Astrocyte (in vitro differentiated cells and primary cell): Measurements from ENCODE around the gene ZNF99. TPM values are rescaled to one million over a fixed set of nuclear protein-coding genes. Genes with fewer than 3 reads are reported as not detected.
"Not testable (repeated sequence)": the region's sequence is repeated elsewhere in the genome, so short reads cannot be mapped to it uniquely, and the experiment has no call there.

Source experiments
- DNase-seq: peaks from one replicate; pipeline ENCODE4 v3.0.0-alpha.2; 2010; ENCODE audit warnings: low read depth
- FAIRE-seq: peaks from 2 replicates; lab custom pipeline; 2011; peaks lifted over from hg19 to GRCh38; lab: Jason Lieb, UNC
- H2AFZ ChIP-seq: 2 replicates; pipeline ENCODE4 v1.6.0; 2012; ENCODE audit warnings: low read depth, low read length, inconsistent platforms
- H3K27ac ChIP-seq: 2 replicates; pipeline ENCODE4 v1.5.1; 2011; ENCODE audit warnings: low read depth, low read length, inconsistent platforms
- H3K27me3 ChIP-seq: 2 replicates; pipeline ENCODE4 v1.6.0; 2011; ENCODE audit warnings: low read length, inconsistent platforms; ENCODE audit not compliant: insufficient read depth
- H3K36me3 ChIP-seq: 2 replicates; pipeline ENCODE4 v1.5.1; 2011; ENCODE audit warnings: low read length, inconsistent platforms; ENCODE audit not compliant: insufficient read depth
- H3K4me1 ChIP-seq: 2 replicates; pipeline ENCODE4 v1.5.1; 2011; ENCODE audit warnings: low read length, inconsistent platforms; ENCODE audit not compliant: insufficient read depth
- H3K4me2 ChIP-seq: 2 replicates; pipeline ENCODE4 v1.6.0; 2012; ENCODE audit warnings: low read length, inconsistent platforms
- H3K4me3 ChIP-seq: 2 replicates; pipeline ENCODE4 v1.5.1; 2011; ENCODE audit warnings: low read depth, mild to moderate bottlenecking, low read length, inconsistent platforms; ENCODE audit not compliant: insufficient read depth
- H3K79me2 ChIP-seq: 2 replicates; pipeline ENCODE4 v1.6.0; 2012; ENCODE audit warnings: mild to moderate bottlenecking, low read length, inconsistent platforms; ENCODE audit not compliant: insufficient read depth
- H3K9ac ChIP-seq: 2 replicates; pipeline ENCODE4 v1.6.0; 2012; ENCODE audit warnings: mild to moderate bottlenecking, low read length, inconsistent platforms
- H3K9me3 ChIP-seq: 2 replicates; pipeline ENCODE4 v1.5.1; 2012; ENCODE audit warnings: low read depth, mild to moderate bottlenecking, low read length, inconsistent platforms; ENCODE audit not compliant: insufficient read depth
- H4K20me1 ChIP-seq: 2 replicates; pipeline ENCODE4 v1.6.0; 2012; ENCODE audit warnings: low read length, inconsistent platforms; ENCODE audit not compliant: insufficient read depth
- H3K27ac Mint-ChIP-seq: one replicate; pipeline ENCODE4 v1.8.0; 2021; ENCODE audit warnings: mild to moderate bottlenecking, mixed read lengths; ENCODE audit not compliant: unreplicated experiment
- H3K27me3 Mint-ChIP-seq: one replicate; pipeline ENCODE4 v1.8.0; 2021; ENCODE audit warnings: low read depth, mixed read lengths; ENCODE audit not compliant: unreplicated experiment
- H3K36me3 Mint-ChIP-seq: one replicate; pipeline ENCODE4 v1.8.0; 2021; ENCODE audit warnings: low read depth, mixed read lengths; ENCODE audit not compliant: unreplicated experiment
- H3K4me1 Mint-ChIP-seq: one replicate; pipeline ENCODE4 v1.8.0; 2021; ENCODE audit warnings: low read depth, mixed read lengths; ENCODE audit not compliant: unreplicated experiment
- H3K4me3 Mint-ChIP-seq: one replicate; pipeline ENCODE4 v1.8.0; 2021; ENCODE audit warnings: mild to moderate bottlenecking, moderate library complexity, mixed read lengths; ENCODE audit not compliant: unreplicated experiment
- H3K9me3 Mint-ChIP-seq: one replicate; pipeline ENCODE4 v1.8.0; 2021; ENCODE audit warnings: mild to moderate bottlenecking, mixed read lengths; ENCODE audit not compliant: unreplicated experiment
- CTCF ChIP-seq: IDR thresholded peaks from 2 replicates; pipeline ENCODE4 v1.5.1; 2011; ENCODE audit warnings: low read depth, mild to moderate bottlenecking, inconsistent platforms, low read length, moderate library complexity; ENCODE audit not compliant: insufficient read depth
- EZH2 ChIP-seq: IDR thresholded peaks from 2 replicates; pipeline ENCODE4 v1.6.1; 2012; ENCODE audit warnings: mild to moderate bottlenecking, low read length, inconsistent platforms; ENCODE audit not compliant: insufficient read depth
- total RNA-seq: library from RNA; stranded (reverse); gene quantifications from 2 replicates; pipeline ENCODE4 v1.2.1, GENCODE V29; 2021

The ZNF99 gene
- total RNA-seq, 1 donor from 2014 or later, result not detected

DNA sequence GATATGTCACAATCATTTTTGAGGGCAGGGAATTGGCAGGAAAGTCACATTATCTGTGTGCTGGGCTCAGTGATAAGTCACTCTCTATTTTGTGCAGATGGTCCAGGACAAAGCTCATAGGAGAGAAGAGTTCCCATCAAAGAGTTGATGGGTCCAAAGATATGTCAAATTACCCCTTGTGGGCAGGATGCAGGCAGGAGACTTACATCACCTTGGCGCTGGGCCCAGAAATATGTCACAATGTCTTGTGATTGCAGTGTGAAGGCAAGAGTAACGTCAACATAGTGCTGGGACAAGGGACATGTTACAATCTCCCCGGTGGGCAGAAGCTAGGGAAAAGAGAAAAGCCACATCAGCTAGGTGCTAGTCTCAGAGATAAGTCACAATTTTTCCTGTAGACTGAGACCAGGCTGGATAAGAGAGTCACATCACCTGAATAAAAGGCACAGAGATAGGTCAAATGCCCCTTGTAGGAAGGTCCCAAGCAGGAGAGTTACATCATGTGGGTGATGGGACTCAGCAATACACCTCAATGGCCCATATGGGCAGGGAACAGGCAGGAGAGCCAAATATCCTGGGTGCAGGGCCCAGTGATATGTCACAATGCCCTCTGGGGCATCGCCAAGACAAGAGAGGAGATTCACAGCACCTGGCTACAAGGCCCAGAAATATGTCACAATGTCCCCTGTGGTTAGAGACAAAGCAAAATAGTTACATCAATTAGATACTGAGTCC lies 47.9 kb downstream of the ZNF99 start:
- no peak overlapping the region for H3K27ac Mint-ChIP-seq
- H3K4me3 ChIP-seq, result no peak overlapping the region
- H3K27me3 Mint-ChIP-seq, result no peaks in the 10 kb centered on the region
- no peaks in the 10 kb centered on the region for H3K79me2 ChIP-seq
- H3K4me1 ChIP-seq, result no peaks in the 10 kb centered on the region
- no peak overlapping the region for H3K27ac ChIP-seq
- FAIRE-seq (no peak), DNase-seq (no peak)
- no peaks in the 10 kb centered on the region for H4K20me1 ChIP-seq
- no peak overlapping the region for H3K9ac ChIP-seq
- H3K4me2 ChIP-seq, result no peak overlapping the region
- H3K27me3 ChIP-seq, result no peaks in the 10 kb centered on the region
- H3K4me1 Mint-ChIP-seq, result no peaks in the 10 kb centered on the region
- H3K9me3 ChIP-seq, result peaks cover 22% of the 10 kb centered on the region
- peaks cover 19% of the 10 kb centered on the region for H3K9me3 Mint-ChIP-seq
- no peak overlapping the region for H2AFZ ChIP-seq
- no peaks in the 10 kb centered on the region for H3K36me3 Mint-ChIP-seq
- TF ChIP-seq CTCF (no peak), EZH2 (no peak)
- H3K36me3 ChIP-seq, result no peaks in the 10 kb centered on the region
- H3K4me3 Mint-ChIP-seq, result no peak overlapping the region

- Histone ChIP-seq H3K27me3 (no peaks in the 10 kb centered on the region), H3K36me3 (no peaks in the 10 kb centered on the region), H3K79me2 (no peaks in the 10 kb centered on the region), H3K4me1 (no peaks in the 10 kb centered on the region), H3K9me3 (peaks cover 31% of the 10 kb centered on the region), H2AFZ (no peak overlapping the region), H3K4me2 (no peak overlapping the region), H3K27ac (no peak overlapping the region), H3K9ac (no peak overlapping the region), H4K20me1 (no peaks in the 10 kb centered on the region), H3K4me3 (no peak overlapping the region)
- Mint-ChIP-seq H3K4me3 (no peak overlapping the region), H3K27me3 (no peaks in the 10 kb centered on the region), H3K27ac (no peak overlapping the region), H3K4me1 (no peaks in the 10 kb centered on the region), H3K9me3 (peaks cover 21% of the 10 kb centered on the region), H3K36me3 (no peaks in the 10 kb centered on the region)
- no peak for FAIRE-seq
- TF ChIP-seq EZH2 (no peak), CTCF (no peak)
- no peak for DNase-seq
Measured at GRCh38 chr19:22733691-22734090, 50.3 kb downstream of the ZNF99 start.

DNA sequence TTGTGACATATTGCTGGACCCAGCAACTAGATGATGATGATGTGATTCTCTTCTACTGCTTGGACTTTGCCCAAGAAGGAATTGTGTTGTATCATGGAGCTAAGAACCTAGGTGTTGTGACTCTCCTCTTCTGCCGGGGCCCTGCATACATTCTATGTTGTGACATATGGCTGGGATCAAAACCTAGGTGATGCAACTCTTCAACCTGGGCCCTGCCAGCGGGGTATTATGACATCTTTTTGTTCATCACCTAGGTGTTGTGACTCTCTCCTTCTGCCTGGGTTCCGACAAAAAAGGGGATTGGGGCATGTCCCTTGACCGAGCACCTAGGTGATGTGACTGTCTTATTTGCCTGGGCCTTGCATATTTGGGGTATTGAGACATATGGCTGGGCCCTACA lies 55.7 kb downstream of the ZNF99 start:
- H3K4me1 ChIP-seq, H3K27me3 ChIP-seq, H3K27ac ChIP-seq, H3K79me2 ChIP-seq, H3K4me2 ChIP-seq, H3K4me3 ChIP-seq, DNase-seq, H3K9ac ChIP-seq, FAIRE-seq, H3K27me3 Mint-ChIP-seq, H3K36me3 ChIP-seq, H3K4me3 Mint-ChIP-seq, H3K27ac Mint-ChIP-seq, H3K4me1 Mint-ChIP-seq, H2AFZ ChIP-seq, H3K36me3 Mint-ChIP-seq, H4K20me1 ChIP-seq: not testable (repeated sequence)
- H3K9me3 Mint-ChIP-seq, result peaks cover 21% of the 10 kb centered on the region
- H3K9me3 ChIP-seq, result peaks cover 27% of the 10 kb centered on the region

GRCh38 chr19:22721533-22721932 lies 62.4 kb downstream of the ZNF99 start:
- not testable (repeated sequence) for H3K27ac ChIP-seq, H3K27ac Mint-ChIP-seq, H3K4me1 Mint-ChIP-seq, H3K36me3 ChIP-seq, H3K4me3 Mint-ChIP-seq, DNase-seq, H3K36me3 Mint-ChIP-seq, H3K79me2 ChIP-seq, H3K4me3 ChIP-seq, H3K27me3 ChIP-seq, H2AFZ ChIP-seq, H3K27me3 Mint-ChIP-seq, H3K9ac ChIP-seq, H4K20me1 ChIP-seq, H3K4me1 ChIP-seq, FAIRE-seq, H3K4me2 ChIP-seq
- peaks cover 24% of the 10 kb centered on the region for H3K9me3 Mint-ChIP-seq
- peaks cover 27% of the 10 kb centered on the region for H3K9me3 ChIP-seq
